Breast epithelium (tissue), 3 donors: ENCODE data around the gene CDKN1C.

ENCODE experiments used
- POLR2A ChIP-seq: fragments of 450-650 bp; IDR thresholded peaks from one replicate; pipeline ENCODE4 v1.6.1; 2016; ENCODE audit warnings: antibody characterized with exemption, mild to moderate bottlenecking, moderate library complexity
- POLR2AphosphoS5 ChIP-seq, 3 donors: sonication (generic); formaldehyde crosslinking; IDR thresholded peaks; one replicate each; pipeline ENCODE4 v1.6.1; 2017; ENCODE audit warnings: antibody characterized with exemption in 3 of 3
- TF ChIP-seq, protein P1 (sequence below), 3 donors: fragments of 450-650 bp; IDR thresholded peaks; one replicate each; pipeline ENCODE4 v1.5.1; 2016 to 2017; ENCODE audit warnings: antibody characterized with exemption in 3 of 3, mild to moderate bottlenecking in 3 of 3, moderate library complexity in 3 of 3

- TF ChIP-seq, protein P1, sequence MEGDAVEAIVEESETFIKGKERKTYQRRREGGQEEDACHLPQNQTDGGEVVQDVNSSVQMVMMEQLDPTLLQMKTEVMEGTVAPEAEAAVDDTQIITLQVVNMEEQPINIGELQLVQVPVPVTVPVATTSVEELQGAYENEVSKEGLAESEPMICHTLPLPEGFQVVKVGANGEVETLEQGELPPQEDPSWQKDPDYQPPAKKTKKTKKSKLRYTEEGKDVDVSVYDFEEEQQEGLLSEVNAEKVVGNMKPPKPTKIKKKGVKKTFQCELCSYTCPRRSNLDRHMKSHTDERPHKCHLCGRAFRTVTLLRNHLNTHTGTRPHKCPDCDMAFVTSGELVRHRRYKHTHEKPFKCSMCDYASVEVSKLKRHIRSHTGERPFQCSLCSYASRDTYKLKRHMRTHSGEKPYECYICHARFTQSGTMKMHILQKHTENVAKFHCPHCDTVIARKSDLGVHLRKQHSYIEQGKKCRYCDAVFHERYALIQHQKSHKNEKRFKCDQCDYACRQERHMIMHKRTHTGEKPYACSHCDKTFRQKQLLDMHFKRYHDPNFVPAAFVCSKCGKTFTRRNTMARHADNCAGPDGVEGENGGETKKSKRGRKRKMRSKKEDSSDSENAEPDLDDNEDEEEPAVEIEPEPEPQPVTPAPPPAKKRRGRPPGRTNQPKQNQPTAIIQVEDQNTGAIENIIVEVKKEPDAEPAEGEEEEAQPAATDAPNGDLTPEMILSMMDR (IDR thresholded peaks at IDR 0.05) = no peak
- no peak for TF ChIP-seq POLR2A
- TF ChIP-seq POLR2AphosphoS5 (IDR thresholded peaks at IDR 0.05) = no peak
Observed at GRCh38 chr11:2904153-2905052, 18.8 kb upstream of the CDKN1C start.
